IMR-90 (cell line): ENCODE data around the gene AAR2. TPM values are rescaled to one million over a fixed set of nuclear protein-coding genes. Genes with fewer than 3 reads are reported as not detected.

Experiments used
- ATAC-seq: fragments of 200-7000 bp; cut with Tn5 transposase; 2 replicates; pipeline ENCODE4 v1.9.1; 2020; ENCODE audit warnings: low read depth, mild to moderate bottlenecking, moderate library complexity
- BruUV-seq: library from RNA; stranded (reverse); fragments of 400-500 nt; replicated peaks from 2 replicates; lab custom pipeline; 2021; lab: Mats Ljungman, UMichigan
- CTCF ChIA-PET: fragments of 300-600 bp; formaldehyde crosslinking; extraction: SDS; loops from one replicate; lab custom pipeline; 2021; ENCODE audit warnings: antibody characterized with exemption; lab: Yijun Ruan, JAX
- POLR2A ChIA-PET: fragments of 300-600 bp; sonication (Branson Sonifier 250); formaldehyde crosslinking; loops from one replicate; lab custom pipeline; 2022; ENCODE audit warnings: antibody characterized with exemption; ENCODE audit not compliant: unreplicated experiment; lab: Charles Lee
- DNase-seq: peaks from one replicate; pipeline ENCODE4 v3.0.0; 2013
- H2AFZ ChIP-seq: replicated peaks from 2 replicates; pipeline ENCODE3; 2013; ENCODE audit warnings: low read length, mild to moderate bottlenecking; ENCODE audit not compliant: poor library complexity
- H2AK5ac ChIP-seq: 2 replicates; pipeline ENCODE4 v1.6.1; 2013; ENCODE audit warnings: low read depth, low read length, inconsistent platforms
- H2AK9ac ChIP-seq: replicated peaks from 2 replicates; pipeline ENCODE3; 2013; ENCODE audit warnings: mild to moderate bottlenecking, low read depth, low read length, moderate library complexity; ENCODE audit not compliant: poor library complexity
- H2BK120ac ChIP-seq: 2 replicates; pipeline ENCODE4 v1.6.1; 2013; ENCODE audit warnings: low read depth, low read length, inconsistent platforms
- H2BK15ac ChIP-seq: 3 replicates; pipeline ENCODE4 v1.6.1; 2013; ENCODE audit warnings: low read depth, low read length, inconsistent platforms
- H2BK20ac ChIP-seq: 2 replicates; pipeline ENCODE4 v1.6.1; 2013; ENCODE audit warnings: low read depth, mild to moderate bottlenecking, inconsistent platforms, low read length, moderate library complexity
- H2BK5ac ChIP-seq: 2 replicates; pipeline ENCODE4 v1.6.1; 2013; ENCODE audit warnings: mild to moderate bottlenecking, low read depth, low read length, inconsistent platforms; ENCODE audit not compliant: poor library complexity, severe bottlenecking
- H3K14ac ChIP-seq: replicated peaks from 2 replicates; pipeline ENCODE4 v1.6.1; 2013; ENCODE audit warnings: low read depth, low read length, inconsistent platforms
- H3K18ac ChIP-seq: 2 replicates; pipeline ENCODE4 v1.6.1; 2013; ENCODE audit warnings: low read depth, low read length, control low read depth
- H3K23ac ChIP-seq: 2 replicates; pipeline ENCODE4 v1.6.1; 2013; ENCODE audit warnings: low read depth, low read length, inconsistent platforms
- H3K27ac ChIP-seq: 2 replicates; pipeline ENCODE4 v1.5.1; 2013; ENCODE audit warnings: mild to moderate bottlenecking, control low read depth, low read length; ENCODE audit not compliant: insufficient read depth
- H3K27me3 ChIP-seq: 2 replicates; pipeline ENCODE4 v1.6.1; 2013; ENCODE audit warnings: low read length; ENCODE audit not compliant: control insufficient read depth, insufficient read depth
- H3K36me3 ChIP-seq: 2 replicates; pipeline ENCODE4 v1.6.1; 2013; ENCODE audit warnings: low read length, mixed read lengths; ENCODE audit not compliant: control insufficient read depth, insufficient read depth
- H3K4ac ChIP-seq: 2 replicates; pipeline ENCODE4 v1.6.1; 2013; ENCODE audit warnings: low read depth, low read length, inconsistent platforms
- H3K4me1 ChIP-seq: 2 replicates; pipeline ENCODE4 v1.6.1; 2013; ENCODE audit warnings: low read length, mixed read lengths; ENCODE audit not compliant: control insufficient read depth, insufficient read depth
- H3K4me2 ChIP-seq: 2 replicates; pipeline ENCODE4 v1.6.1; 2013; ENCODE audit warnings: low read depth, mild to moderate bottlenecking, control low read depth, low read length, moderate library complexity
- H3K4me3 ChIP-seq: 2 replicates; pipeline ENCODE4 v1.5.1; 2013; ENCODE audit warnings: low read depth, mild to moderate bottlenecking, control low read depth, low read length, moderate library complexity; ENCODE audit not compliant: insufficient read depth
- H3K56ac ChIP-seq: 2 replicates; pipeline ENCODE4 v1.6.1; 2013; ENCODE audit warnings: low read length, inconsistent platforms; ENCODE audit not compliant: insufficient read depth; ENCODE audit errors: extremely low read depth
- H3K79me1 ChIP-seq, 2 experiments: 2 replicates each; pipeline ENCODE4 v1.6.1; 2013; ENCODE audit warnings: low read length in 2 of 2, inconsistent platforms in 1 of 2, low read depth in 1 of 2
- H3K9ac ChIP-seq: 2 replicates; pipeline ENCODE4 v1.6.1; 2013; ENCODE audit warnings: low read depth, low read length, control low read depth
- H3K9me1 ChIP-seq: 2 replicates; pipeline ENCODE4 v1.6.1; 2013; ENCODE audit warnings: low read length, inconsistent platforms; ENCODE audit not compliant: insufficient read depth
- H3K9me3 ChIP-seq: 2 replicates; pipeline ENCODE4 v1.6.1; 2013; ENCODE audit warnings: low read length; ENCODE audit not compliant: control insufficient read depth, insufficient read depth
- H4K20me1 ChIP-seq: 2 replicates; pipeline ENCODE4 v1.6.1; 2013; ENCODE audit warnings: low read length, inconsistent platforms; ENCODE audit not compliant: insufficient read depth
- H4K5ac ChIP-seq: 2 replicates; pipeline ENCODE4 v1.6.1; 2013; ENCODE audit warnings: mild to moderate bottlenecking, low read depth, low read length, control low read depth
- H4K8ac ChIP-seq, 2 experiments: 2 replicates each; pipeline ENCODE4 v1.6.1; 2013; ENCODE audit warnings: low read depth in 2 of 2, low read length in 2 of 2, control low read depth in 1 of 2, inconsistent platforms in 1 of 2
- H4K91ac ChIP-seq: 2 replicates; pipeline ENCODE4 v1.6.1; 2013; ENCODE audit warnings: low read depth, low read length, inconsistent platforms; ENCODE audit not compliant: insufficient read depth
- BHLHE40 ChIP-seq: fragments of 150-350 bp; IDR thresholded peaks from 2 replicates; pipeline ENCODE4 v1.6.1; 2016; ENCODE audit warnings: mild to moderate bottlenecking, low read depth, low read length
- CEBPB ChIP-seq: IDR thresholded peaks from 2 replicates; pipeline ENCODE4 v1.6.1; 2012; ENCODE audit warnings: low read depth, low read length, improper control_type of control experiment
- MAFK ChIP-seq: IDR thresholded peaks from 2 replicates; pipeline ENCODE4 v1.6.1; 2012; ENCODE audit warnings: low read depth, low read length, improper control_type of control experiment
- NFE2L2 ChIP-seq: fragments of 150-350 bp; IDR thresholded peaks from 2 replicates; pipeline ENCODE4 v1.6.1; 2016; ENCODE audit warnings: low read depth, mild to moderate bottlenecking, low read length
- WGBS, 2 experiments: methylation state at CpG; one replicate each; pipeline versions ENCODE4 v1.1.5 to v1.1.7; 2013; ENCODE audit warnings: missing lambda C conversion rate in 2 of 2; ENCODE audit not compliant: insufficient read length in 1 of 2; ENCODE audit errors: extremely low coverage in 2 of 2; 5-methylcytosine and 5-hydroxymethylcytosine counted together
- dilution Hi-C: fragments of 300-500 bp; cut with HindIII; formaldehyde crosslinking; loops from one replicate; pipeline ENCODE4 v1.14.3; 2018; ENCODE audit warnings: low sequenced_read_pairs; ENCODE audit not compliant: unreplicated experiment
- in situ Hi-C: fragments of 300-500 bp; cut with MboI; formaldehyde crosslinking; loops from 3 replicates; pipeline ENCODE4 v1.14.3; 2019; ENCODE audit warnings: low sequenced_read_pairs, inconsistent platforms, mixed read lengths
- intact Hi-C: fragments of 100-400 bp; cut with micrococcal nuclease; formaldehyde crosslinking; loops from 2 replicates; pipeline ENCODE4 v1.10.0; 2022
- polyA plus RNA-seq, 3 experiments: library from polyadenylated mRNA; depleted of rRNA; stranded (reverse); fragments of >200 nt; gene quantifications; 2 replicates each; pipeline ENCODE4 v1.2.3, GENCODE V29; 2012; ENCODE audit warnings: low replicate concordance in 1 of 3
- total RNA-seq: library from RNA; depleted of rRNA; stranded (reverse); fragments of >200 nt; gene quantifications from 2 replicates; pipeline ENCODE4 v1.2.3, GENCODE V29; 2012
- TF ChIP-seq, protein P1 (sequence below): fragments of 150-350 bp; IDR thresholded peaks from 2 replicates; pipeline ENCODE4 v1.6.1; 2017; ENCODE audit warnings: mild to moderate bottlenecking, antibody characterized with exemption, low read length, low read depth

Gene AAR2
- total and polyA plus RNA-seq, 2 of the 4 experiments (the other 2 are of a cell fraction) = 28.2 to 35.8 TPM

- BruUV-seq = no TSS peak
- Histone ChIP-seq H3K4me1 (no peaks in the 10 kb centered on the region), H3K14ac (no peak overlapping the region), H2AK9ac (no peak overlapping the region), H3K9me1 (no peaks in the 10 kb centered on the region), H3K79me1 (no peaks in the 10 kb centered on the region), H2AFZ (no peak overlapping the region), H3K23ac (no peak overlapping the region), H2AK5ac (no peak overlapping the region), H3K18ac (no peak overlapping the region), H3K4me3 (no peak overlapping the region), H4K5ac (no peak overlapping the region), H4K8ac (no peak overlapping the region), H3K36me3 (no peaks in the 10 kb centered on the region), H2BK5ac (no peak overlapping the region), H4K20me1 (no peaks in the 10 kb centered on the region), H3K4me2 (no peak overlapping the region), H2BK15ac (no peak overlapping the region), H3K4ac (no peak overlapping the region), H3K27me3 (peaks cover 52% of the 10 kb centered on the region), H2BK120ac (no peak overlapping the region), H2BK20ac (no peak overlapping the region), H3K9me3 (no peaks in the 10 kb centered on the region), H3K27ac (no peak overlapping the region), H4K91ac (no peak overlapping the region), H3K9ac (no peak overlapping the region), H3K56ac (no peak overlapping the region)
- ATAC-seq (no peak), DNase-seq (no peak)
- dilution Hi-C loops = no loop called here
- in situ Hi-C loops = no loop called here
- WGBS, 2 experiments = 71% methylated on average over 6 of the region's 12 CpGs; no CpG with 5 or more reads in 1 of the 2 experiments
- TF ChIP-seq MAFK (no peak), NFE2L2 (no peak), CEBPB (no peak), BHLHE40 (no peak)
- TF ChIP-seq, protein P1, sequence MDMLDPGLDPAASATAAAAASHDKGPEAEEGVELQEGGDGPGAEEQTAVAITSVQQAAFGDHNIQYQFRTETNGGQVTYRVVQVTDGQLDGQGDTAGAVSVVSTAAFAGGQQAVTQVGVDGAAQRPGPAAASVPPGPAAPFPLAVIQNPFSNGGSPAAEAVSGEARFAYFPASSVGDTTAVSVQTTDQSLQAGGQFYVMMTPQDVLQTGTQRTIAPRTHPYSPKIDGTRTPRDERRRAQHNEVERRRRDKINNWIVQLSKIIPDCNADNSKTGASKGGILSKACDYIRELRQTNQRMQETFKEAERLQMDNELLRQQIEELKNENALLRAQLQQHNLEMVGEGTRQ = no peak
- ChIA-PET CTCF (interaction anchor here (0.6 to 0.9 kb wide), 2 partner anchors 167 to 187 kb away, joined by 3 read pairs; no protein-coding TSS in a partner anchor), POLR2A (no interaction called here)
- intact Hi-C loops = loop anchor here (1.0 kb wide), 1 partner anchor 167 kb away; no protein-coding TSS in a partner anchor
These were observed 36.4 kb downstream of the AAR2 start for GRCh38 chr20:36272547-36273220.
